ENCODE results near the gene CIDEC. TPM values are rescaled to one million over a fixed set of nuclear protein-coding genes. Genes with fewer than 3 reads are reported as not detected.

Gene CIDEC
- total and polyA plus RNA-seq, 2 experiments from 2014 or later, result not detected

DNA sequence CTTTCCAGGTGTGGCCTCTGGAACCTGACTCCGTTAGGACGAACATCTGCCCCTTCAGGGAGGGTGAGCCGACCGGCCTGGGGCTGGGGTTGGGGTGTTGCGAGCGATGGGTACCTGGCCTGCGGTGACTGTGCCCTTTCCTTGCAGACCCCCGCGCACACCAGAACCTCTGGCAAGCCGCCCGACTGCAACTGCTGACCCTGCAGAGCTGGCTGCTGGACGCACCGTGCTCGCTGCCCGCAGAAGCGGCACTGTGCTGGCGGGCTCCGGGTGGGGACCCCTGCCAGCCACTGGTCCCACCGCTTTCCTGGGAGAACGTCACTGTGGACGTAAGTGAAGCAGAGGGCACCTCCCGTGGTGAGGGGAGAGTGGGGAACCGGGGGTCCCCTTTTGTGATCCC is 48.1 kb upstream of the CIDEC start (continued):
- TF ChIP-seq EZH2phosphoT487 (IDR thresholded peaks at IDR 0.05; ENCODE audit: unreplicated experiment), result no peak
- TF ChIP-seq STAT1 (IDR thresholded peaks at IDR 0.05; ENCODE audit: unreplicated experiment), result no peak
- no peak for TF ChIP-seq EZH2 (IDR thresholded peaks at IDR 0.05; ENCODE audit: low read depth, unreplicated experiment)
- no peak for TF ChIP-seq JUNB (IDR thresholded peaks at IDR 0.05; ENCODE audit: unreplicated experiment)
- TF ChIP-seq ZNF114 (CRISPR knock-in tag; IDR thresholded peaks at IDR 0.05), result no peak
- TF ChIP-seq ZNF331 (CRISPR knock-in tag; IDR thresholded peaks at IDR 0.05; ENCODE audit: low read depth), result no peak
- no peak for TF ChIP-seq POLR2AphosphoS5 (IDR thresholded peaks at IDR 0.05; ENCODE audit: low read depth)

DNA sequence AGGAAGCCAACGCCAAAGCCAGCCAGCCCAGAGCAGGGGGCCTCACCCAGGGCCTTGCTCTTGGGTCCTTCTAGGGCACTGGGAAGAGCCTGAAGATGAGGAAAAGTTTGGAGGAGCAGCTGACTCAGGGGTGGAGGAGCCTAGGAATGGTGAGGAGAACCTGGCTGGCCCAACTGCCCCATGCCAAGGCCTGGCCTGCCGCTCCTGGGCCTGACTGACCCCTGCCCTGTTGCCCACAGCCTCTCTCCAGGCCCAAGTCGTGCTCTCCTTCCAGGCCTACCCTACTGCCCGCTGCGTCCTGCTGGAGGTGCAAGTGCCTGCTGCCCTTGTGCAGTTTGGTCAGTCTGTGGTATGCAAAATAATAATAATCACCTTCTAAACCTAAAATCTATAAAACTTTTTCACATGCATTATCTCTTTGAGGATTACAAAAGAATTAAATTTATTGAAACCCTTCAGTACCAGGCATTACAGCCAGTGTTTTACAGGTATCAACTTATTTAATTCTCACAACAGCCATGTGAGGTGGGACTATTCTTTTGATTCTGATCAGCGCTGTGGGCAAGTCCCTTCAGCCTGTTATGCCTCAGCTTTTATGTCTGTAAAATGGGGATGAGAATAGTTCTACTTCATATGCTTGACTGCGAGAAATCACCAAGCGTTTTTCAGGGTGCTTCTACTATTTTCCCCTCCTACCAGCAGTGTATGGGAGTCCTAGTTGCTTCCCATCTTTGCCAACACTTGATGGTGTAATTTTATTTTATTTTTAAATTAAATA is 38.4 kb upstream of the CIDEC start:
- Histone ChIP-seq H3K36me3 (ENCODE audit: insufficient read depth) (no peaks in the 10 kb centered on the region), H3K79me2 (replicated peaks; ENCODE audit: insufficient read depth) (no peaks in the 10 kb centered on the region), H3K4me1 (ENCODE audit: insufficient read depth) (peaks cover 17% of the 10 kb centered on the region), H3K27ac (ENCODE audit: low read depth) (no peak overlapping the region), H3K9me2 (ENCODE audit: insufficient read depth) (no peaks in the 10 kb centered on the region), H2AFZ (no peak overlapping the region), H4K20me1 (replicated peaks; ENCODE audit: insufficient read depth) (no peaks in the 10 kb centered on the region), H3K4me2 (no peak overlapping the region), H3F3A (replicated peaks; ENCODE audit: low read depth) (0 out of 2 replicates have a peak, but pooled peaks cover 5% of the 10 kb centered on the region), H3K27me3 (ENCODE audit: insufficient read depth) (peaks cover 12% of the 10 kb centered on the region; the same call in 1 of the 2 replicates), H3K4me3 (no peak overlapping the region)
- Mint-ChIP-seq H3K4me3 (peak overlapping the region; percentile 30; the same call in 1 of the 3 replicates), H3K27ac (no peak overlapping the region), H3K36me3 (ENCODE audit: low read depth) (peaks cover 4% of the 10 kb centered on the region; the same call in 1 of the 3 replicates), H3K27me3 (ENCODE audit: insufficient read depth, low read depth, poor library complexity) (peaks cover 8% of the 10 kb centered on the region), H3K4me1 (peaks cover 16% of the 10 kb centered on the region), H3K9me3 (no peaks in the 10 kb centered on the region)
- TF ChIP-seq JUNB (IDR thresholded peaks at IDR 0.05; ENCODE audit: unreplicated experiment), result no peak
- no peak for TF ChIP-seq EZH2 (IDR thresholded peaks at IDR 0.05; ENCODE audit: low read depth, unreplicated experiment)
- no peak for TF ChIP-seq STAT1 (IDR thresholded peaks at IDR 0.05; ENCODE audit: unreplicated experiment)
- TF ChIP-seq NANOG (IDR thresholded peaks at IDR 0.05; ENCODE audit: borderline replicate concordance), result no peak
- TF ChIP-seq, protein P1, sequence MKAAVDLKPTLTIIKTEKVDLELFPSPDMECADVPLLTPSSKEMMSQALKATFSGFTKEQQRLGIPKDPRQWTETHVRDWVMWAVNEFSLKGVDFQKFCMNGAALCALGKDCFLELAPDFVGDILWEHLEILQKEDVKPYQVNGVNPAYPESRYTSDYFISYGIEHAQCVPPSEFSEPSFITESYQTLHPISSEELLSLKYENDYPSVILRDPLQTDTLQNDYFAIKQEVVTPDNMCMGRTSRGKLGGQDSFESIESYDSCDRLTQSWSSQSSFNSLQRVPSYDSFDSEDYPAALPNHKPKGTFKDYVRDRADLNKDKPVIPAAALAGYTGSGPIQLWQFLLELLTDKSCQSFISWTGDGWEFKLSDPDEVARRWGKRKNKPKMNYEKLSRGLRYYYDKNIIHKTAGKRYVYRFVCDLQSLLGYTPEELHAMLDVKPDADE (IDR thresholded peaks at IDR 0.05), result no peak
- TF ChIP-seq, protein P2, sequence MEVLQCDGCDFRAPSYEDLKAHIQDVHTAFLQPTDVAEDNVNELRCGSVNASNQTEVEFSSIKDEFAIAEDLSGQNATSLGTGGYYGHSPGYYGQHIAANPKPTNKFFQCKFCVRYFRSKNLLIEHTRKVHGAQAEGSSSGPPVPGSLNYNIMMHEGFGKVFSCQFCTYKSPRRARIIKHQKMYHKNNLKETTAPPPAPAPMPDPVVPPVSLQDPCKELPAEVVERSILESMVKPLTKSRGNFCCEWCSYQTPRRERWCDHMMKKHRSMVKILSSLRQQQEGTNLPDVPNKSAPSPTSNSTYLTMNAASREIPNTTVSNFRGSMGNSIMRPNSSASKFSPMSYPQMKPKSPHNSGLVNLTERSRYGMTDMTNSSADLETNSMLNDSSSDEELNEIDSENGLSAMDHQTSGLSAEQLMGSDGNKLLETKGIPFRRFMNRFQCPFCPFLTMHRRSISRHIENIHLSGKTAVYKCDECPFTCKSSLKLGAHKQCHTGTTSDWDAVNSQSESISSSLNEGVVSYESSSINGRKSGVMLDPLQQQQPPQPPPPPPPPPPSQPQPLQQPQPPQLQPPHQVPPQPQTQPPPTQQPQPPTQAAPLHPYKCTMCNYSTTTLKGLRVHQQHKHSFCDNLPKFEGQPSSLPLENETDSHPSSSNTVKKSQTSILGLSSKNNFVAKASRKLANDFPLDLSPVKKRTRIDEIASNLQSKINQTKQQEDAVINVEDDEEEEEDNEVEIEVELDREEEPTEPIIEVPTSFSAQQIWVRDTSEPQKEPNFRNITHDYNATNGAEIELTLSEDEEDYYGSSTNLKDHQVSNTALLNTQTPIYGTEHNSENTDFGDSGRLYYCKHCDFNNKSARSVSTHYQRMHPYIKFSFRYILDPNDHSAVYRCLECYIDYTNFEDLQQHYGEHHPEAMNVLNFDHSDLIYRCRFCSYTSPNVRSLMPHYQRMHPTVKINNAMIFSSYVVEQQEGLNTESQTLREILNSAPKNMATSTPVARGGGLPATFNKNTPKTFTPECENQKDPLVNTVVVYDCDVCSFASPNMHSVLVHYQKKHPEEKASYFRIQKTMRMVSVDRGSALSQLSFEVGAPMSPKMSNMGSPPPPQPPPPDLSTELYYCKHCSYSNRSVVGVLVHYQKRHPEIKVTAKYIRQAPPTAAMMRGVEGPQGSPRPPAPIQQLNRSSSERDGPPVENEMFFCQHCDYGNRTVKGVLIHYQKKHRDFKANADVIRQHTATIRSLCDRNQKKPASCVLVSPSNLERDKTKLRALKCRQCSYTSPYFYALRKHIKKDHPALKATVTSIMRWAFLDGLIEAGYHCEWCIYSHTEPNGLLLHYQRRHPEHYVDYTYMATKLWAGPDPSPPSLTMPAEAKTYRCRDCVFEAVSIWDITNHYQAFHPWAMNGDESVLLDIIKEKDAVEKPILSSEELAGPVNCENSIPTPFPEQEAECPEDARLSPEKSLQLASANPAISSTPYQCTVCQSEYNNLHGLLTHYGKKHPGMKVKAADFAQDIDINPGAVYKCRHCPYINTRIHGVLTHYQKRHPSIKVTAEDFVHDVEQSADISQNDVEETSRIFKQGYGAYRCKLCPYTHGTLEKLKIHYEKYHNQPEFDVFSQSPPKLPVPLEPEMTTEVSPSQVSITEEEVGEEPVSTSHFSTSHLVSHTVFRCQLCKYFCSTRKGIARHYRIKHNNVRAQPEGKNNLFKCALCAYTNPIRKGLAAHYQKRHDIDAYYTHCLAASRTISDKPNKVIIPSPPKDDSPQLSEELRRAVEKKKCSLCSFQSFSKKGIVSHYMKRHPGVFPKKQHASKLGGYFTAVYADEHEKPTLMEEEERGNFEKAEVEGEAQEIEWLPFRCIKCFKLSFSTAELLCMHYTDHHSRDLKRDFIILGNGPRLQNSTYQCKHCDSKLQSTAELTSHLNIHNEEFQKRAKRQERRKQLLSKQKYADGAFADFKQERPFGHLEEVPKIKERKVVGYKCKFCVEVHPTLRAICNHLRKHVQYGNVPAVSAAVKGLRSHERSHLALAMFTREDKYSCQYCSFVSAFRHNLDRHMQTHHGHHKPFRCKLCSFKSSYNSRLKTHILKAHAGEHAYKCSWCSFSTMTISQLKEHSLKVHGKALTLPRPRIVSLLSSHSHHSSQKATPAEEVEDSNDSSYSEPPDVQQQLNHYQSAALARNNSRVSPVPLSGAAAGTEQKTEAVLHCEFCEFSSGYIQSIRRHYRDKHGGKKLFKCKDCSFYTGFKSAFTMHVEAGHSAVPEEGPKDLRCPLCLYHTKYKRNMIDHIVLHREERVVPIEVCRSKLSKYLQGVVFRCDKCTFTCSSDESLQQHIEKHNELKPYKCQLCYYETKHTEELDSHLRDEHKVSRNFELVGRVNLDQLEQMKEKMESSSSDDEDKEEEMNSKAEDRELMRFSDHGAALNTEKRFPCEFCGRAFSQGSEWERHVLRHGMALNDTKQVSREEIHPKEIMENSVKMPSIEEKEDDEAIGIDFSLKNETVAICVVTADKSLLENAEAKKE (CRISPR knock-in tag; IDR thresholded peaks at IDR 0.05), result no peak
- TF ChIP-seq, protein P3, sequence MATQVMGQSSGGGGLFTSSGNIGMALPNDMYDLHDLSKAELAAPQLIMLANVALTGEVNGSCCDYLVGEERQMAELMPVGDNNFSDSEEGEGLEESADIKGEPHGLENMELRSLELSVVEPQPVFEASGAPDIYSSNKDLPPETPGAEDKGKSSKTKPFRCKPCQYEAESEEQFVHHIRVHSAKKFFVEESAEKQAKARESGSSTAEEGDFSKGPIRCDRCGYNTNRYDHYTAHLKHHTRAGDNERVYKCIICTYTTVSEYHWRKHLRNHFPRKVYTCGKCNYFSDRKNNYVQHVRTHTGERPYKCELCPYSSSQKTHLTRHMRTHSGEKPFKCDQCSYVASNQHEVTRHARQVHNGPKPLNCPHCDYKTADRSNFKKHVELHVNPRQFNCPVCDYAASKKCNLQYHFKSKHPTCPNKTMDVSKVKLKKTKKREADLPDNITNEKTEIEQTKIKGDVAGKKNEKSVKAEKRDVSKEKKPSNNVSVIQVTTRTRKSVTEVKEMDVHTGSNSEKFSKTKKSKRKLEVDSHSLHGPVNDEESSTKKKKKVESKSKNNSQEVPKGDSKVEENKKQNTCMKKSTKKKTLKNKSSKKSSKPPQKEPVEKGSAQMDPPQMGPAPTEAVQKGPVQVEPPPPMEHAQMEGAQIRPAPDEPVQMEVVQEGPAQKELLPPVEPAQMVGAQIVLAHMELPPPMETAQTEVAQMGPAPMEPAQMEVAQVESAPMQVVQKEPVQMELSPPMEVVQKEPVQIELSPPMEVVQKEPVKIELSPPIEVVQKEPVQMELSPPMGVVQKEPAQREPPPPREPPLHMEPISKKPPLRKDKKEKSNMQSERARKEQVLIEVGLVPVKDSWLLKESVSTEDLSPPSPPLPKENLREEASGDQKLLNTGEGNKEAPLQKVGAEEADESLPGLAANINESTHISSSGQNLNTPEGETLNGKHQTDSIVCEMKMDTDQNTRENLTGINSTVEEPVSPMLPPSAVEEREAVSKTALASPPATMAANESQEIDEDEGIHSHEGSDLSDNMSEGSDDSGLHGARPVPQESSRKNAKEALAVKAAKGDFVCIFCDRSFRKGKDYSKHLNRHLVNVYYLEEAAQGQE (IDR thresholded peaks at IDR 0.05; ENCODE audit: unreplicated experiment), result no peak
- no peak for ATAC-seq
- DNase-seq (ENCODE audit: low spot score), result no peak

Measured in GM23338 (cell line).